ENCODE measurements around the gene MTFP1. TPM values are rescaled to one million over a fixed set of nuclear protein-coding genes. Genes with fewer than 3 reads are reported as not detected.

The MTFP1 gene
- total and polyA plus RNA-seq, 4 donors: 6.8 to 20.2 (median 8.8) TPM

DNA sequence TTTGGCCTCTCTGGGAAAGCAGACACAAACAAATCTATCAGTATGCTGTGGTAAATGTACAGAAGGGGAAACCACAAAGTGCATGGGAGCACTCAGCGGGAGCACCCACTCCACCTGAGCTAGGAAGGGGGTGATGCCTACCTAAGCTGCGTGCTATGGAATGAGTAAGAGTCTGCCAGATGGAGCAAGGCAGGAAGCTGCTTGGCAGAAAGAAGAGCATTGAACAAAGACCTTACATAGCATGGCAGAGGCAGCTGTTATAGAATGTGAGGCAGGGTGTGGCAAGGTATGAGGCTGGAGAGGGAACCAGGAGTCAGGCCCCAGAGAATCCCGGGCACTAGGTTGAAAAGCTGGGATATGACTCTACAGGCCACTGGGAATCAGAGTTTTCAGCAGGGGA lies 13.8 kb upstream of the MTFP1 start:
- H3K9ac ChIP-seq (ENCODE audit: low read depth in 1 of 2, low read length in 2 of 2): no peak overlapping the region
- H3K36me3 ChIP-seq (ENCODE audit: control insufficient read depth in 4 of 4, insufficient read depth in 3 of 4, low read depth in 1 of 4, low read length in 3 of 4): peaks cover 8 to 76% (median 59%) of the 10 kb centered on the region in 4 donors
- no peaks in the 10 kb centered on the region for H3K27me3 ChIP-seq (ENCODE audit: control insufficient read depth in 4 of 4, insufficient read depth in 4 of 4, low read length in 3 of 4)
- WGBS: 85% methylated on average over 3 of the region's 3 CpGs
- DNase-seq (ENCODE audit: low spot score): no peak
- no peak for TF ChIP-seq REST (IDR thresholded peaks at IDR 0.05)
- no peak for TF ChIP-seq NR2F2 (IDR thresholded peaks at IDR 0.05)
- TF ChIP-seq HNF4G (IDR thresholded peaks at IDR 0.05): no peak
- no peak for TF ChIP-seq JUND (IDR thresholded peaks at IDR 0.05)
- TF ChIP-seq, protein P1, sequence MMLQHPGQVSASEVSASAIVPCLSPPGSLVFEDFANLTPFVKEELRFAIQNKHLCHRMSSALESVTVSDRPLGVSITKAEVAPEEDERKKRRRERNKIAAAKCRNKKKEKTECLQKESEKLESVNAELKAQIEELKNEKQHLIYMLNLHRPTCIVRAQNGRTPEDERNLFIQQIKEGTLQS (IDR thresholded peaks at IDR 0.05): no peak
- TF ChIP-seq HNF4A (conservative IDR thresholded peaks at IDR 0.05): no peak
- TF ChIP-seq, protein P2, sequence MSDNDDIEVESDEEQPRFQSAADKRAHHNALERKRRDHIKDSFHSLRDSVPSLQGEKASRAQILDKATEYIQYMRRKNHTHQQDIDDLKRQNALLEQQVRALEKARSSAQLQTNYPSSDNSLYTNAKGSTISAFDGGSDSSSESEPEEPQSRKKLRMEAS (IDR thresholded peaks at IDR 0.05): no peak
- TF ChIP-seq, protein P3, sequence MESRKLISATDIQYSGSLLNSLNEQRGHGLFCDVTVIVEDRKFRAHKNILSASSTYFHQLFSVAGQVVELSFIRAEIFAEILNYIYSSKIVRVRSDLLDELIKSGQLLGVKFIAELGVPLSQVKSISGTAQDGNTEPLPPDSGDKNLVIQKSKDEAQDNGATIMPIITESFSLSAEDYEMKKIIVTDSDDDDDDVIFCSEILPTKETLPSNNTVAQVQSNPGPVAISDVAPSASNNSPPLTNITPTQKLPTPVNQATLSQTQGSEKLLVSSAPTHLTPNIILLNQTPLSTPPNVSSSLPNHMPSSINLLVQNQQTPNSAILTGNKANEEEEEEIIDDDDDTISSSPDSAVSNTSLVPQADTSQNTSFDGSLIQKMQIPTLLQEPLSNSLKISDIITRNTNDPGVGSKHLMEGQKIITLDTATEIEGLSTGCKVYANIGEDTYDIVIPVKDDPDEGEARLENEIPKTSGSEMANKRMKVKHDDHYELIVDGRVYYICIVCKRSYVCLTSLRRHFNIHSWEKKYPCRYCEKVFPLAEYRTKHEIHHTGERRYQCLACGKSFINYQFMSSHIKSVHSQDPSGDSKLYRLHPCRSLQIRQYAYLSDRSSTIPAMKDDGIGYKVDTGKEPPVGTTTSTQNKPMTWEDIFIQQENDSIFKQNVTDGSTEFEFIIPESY (IDR thresholded peaks at IDR 0.05): no peak
- TF ChIP-seq YY1 (IDR thresholded peaks at IDR 0.05): no peak
- TF ChIP-seq SP1 (IDR thresholded peaks at IDR 0.05): no peak
- TF ChIP-seq, protein P4, sequence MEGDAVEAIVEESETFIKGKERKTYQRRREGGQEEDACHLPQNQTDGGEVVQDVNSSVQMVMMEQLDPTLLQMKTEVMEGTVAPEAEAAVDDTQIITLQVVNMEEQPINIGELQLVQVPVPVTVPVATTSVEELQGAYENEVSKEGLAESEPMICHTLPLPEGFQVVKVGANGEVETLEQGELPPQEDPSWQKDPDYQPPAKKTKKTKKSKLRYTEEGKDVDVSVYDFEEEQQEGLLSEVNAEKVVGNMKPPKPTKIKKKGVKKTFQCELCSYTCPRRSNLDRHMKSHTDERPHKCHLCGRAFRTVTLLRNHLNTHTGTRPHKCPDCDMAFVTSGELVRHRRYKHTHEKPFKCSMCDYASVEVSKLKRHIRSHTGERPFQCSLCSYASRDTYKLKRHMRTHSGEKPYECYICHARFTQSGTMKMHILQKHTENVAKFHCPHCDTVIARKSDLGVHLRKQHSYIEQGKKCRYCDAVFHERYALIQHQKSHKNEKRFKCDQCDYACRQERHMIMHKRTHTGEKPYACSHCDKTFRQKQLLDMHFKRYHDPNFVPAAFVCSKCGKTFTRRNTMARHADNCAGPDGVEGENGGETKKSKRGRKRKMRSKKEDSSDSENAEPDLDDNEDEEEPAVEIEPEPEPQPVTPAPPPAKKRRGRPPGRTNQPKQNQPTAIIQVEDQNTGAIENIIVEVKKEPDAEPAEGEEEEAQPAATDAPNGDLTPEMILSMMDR (IDR thresholded peaks at IDR 0.05; ENCODE audit: low read depth, low read length, missing input control): no peak
- no peak for TF ChIP-seq RAD21 (IDR thresholded peaks at IDR 0.05)
- no peak for TF ChIP-seq FOXA1 (IDR thresholded peaks at IDR 0.05)
- no peak for TF ChIP-seq RXRA (IDR thresholded peaks at IDR 0.05)
- TF ChIP-seq TAF1 (conservative IDR thresholded peaks at IDR 0.05): no peak
- no peak for TF ChIP-seq GABPA (IDR thresholded peaks at IDR 0.05 in 1 of 2, conservative IDR thresholded peaks at IDR 0.05 in 1 of 2)
- no peak for TF ChIP-seq FOXA2 (IDR thresholded peaks at IDR 0.05)
- TF ChIP-seq EGR1 (IDR thresholded peaks at IDR 0.05; ENCODE audit: low read depth in 2 of 2): no peak
- peaks cover 3 to 74% (median 61%) of the 10 kb centered on the region in 4 donors for H3K4me1 ChIP-seq (ENCODE audit: control insufficient read depth in 4 of 4, insufficient read depth in 4 of 4, low read length in 3 of 4)
- H3K9me3 ChIP-seq (ENCODE audit: control insufficient read depth in 4 of 4, low read length in 3 of 4): no peaks in the 10 kb centered on the region
- H3K27ac ChIP-seq (ENCODE audit: low read depth in 1 of 2, low read length in 2 of 2): no peak overlapping the region
- no peak overlapping the region for H3K4me3 ChIP-seq (ENCODE audit: low read depth in 1 of 3, low read length in 3 of 3)

Data from liver (tissue), 9 donors.